ENCODE data around the gene FLNB. TPM values are rescaled to one million over a fixed set of nuclear protein-coding genes. Genes with fewer than 3 reads are reported as not detected.
A peak's percentile ranks its signal among the peaks of the same experiment; 100 is the strongest.

The FLNB gene
- total and polyA plus RNA-seq, 5 donors: 22.9 to 44.9 (median 34.0) TPM

GRCh38 chr3:58071480-58071971, 63.3 kb downstream of the FLNB start:
- no peaks in the 10 kb centered on the region for H3K9me3 ChIP-seq (ENCODE audit: control insufficient read depth, low read length)
- no peaks in the 10 kb centered on the region for H3K27me3 ChIP-seq (ENCODE audit: control insufficient read depth, insufficient read depth)
- H3K27ac ChIP-seq (ENCODE audit: low read length): no peak overlapping the region
- no peak overlapping the region for H3K4me3 ChIP-seq (ENCODE audit: low read length)
- H3K4me1 ChIP-seq (ENCODE audit: control insufficient read depth, insufficient read depth, low read length): peaks cover 8% of the 10 kb centered on the region
- ATAC-seq: no peak
- DNase-seq: no peak
- intact Hi-C loops (cut with DNase I): no loop called here
- WGBS: 70% methylated on average over 7 of the region's 7 CpGs

GRCh38 chr3:58072052-58072762, 64.0 kb downstream of the FLNB start:
- WGBS: 93% methylated on average over 14 of the region's 14 CpGs
- Histone ChIP-seq H3K4me1 (ENCODE audit: control insufficient read depth, insufficient read depth, low read length) (peaks cover 8% of the 10 kb centered on the region), H3K27me3 (ENCODE audit: control insufficient read depth, insufficient read depth) (no peaks in the 10 kb centered on the region), H3K4me3 (ENCODE audit: low read length) (no peak overlapping the region), H3K27ac (ENCODE audit: low read length) (no peak overlapping the region), H3K9me3 (ENCODE audit: control insufficient read depth, low read length) (no peaks in the 10 kb centered on the region)
- ATAC-seq (no peak), DNase-seq (no peak)
- intact Hi-C loops (cut with DNase I): no loop called here

- DNase-seq (no peak), ATAC-seq (no peak)
- no peaks in the 10 kb centered on the region for H3K9me3 ChIP-seq (ENCODE audit: control insufficient read depth, low read length)
- H3K27me3 ChIP-seq (ENCODE audit: control insufficient read depth, insufficient read depth): no peaks in the 10 kb centered on the region
- 82% methylated on average over 3 of the region's 3 CpGs for WGBS
- H3K4me3 ChIP-seq (ENCODE audit: low read length): no peak overlapping the region
- peaks cover 8% of the 10 kb centered on the region for H3K4me1 ChIP-seq (ENCODE audit: control insufficient read depth, insufficient read depth, low read length)
- H3K27ac ChIP-seq (ENCODE audit: low read length): no peak overlapping the region
- intact Hi-C loops (cut with DNase I): no loop called here
Measured at GRCh38 chr3:58072763-58073130, 64.5 kb downstream of the FLNB start.

GRCh38 chr3:58073301-58074108, 65.3 kb downstream of the FLNB start:
- Histone ChIP-seq H3K4me3 (ENCODE audit: low read length) (no peak overlapping the region), H3K27ac (ENCODE audit: low read length) (no peak overlapping the region), H3K9me3 (ENCODE audit: control insufficient read depth, low read length) (no peaks in the 10 kb centered on the region), H3K27me3 (ENCODE audit: control insufficient read depth, insufficient read depth) (no peaks in the 10 kb centered on the region), H3K4me1 (ENCODE audit: control insufficient read depth, insufficient read depth, low read length) (peaks cover 3% of the 10 kb centered on the region)
- no peak for ATAC-seq
- DNase-seq: no peak
- intact Hi-C loops (cut with DNase I): no loop called here
- 63% methylated on average over 8 of the region's 8 CpGs for WGBS

GRCh38 chr3:58074116-58074715, 66.0 kb downstream of the FLNB start:
- no peak for ATAC-seq
- no peaks in the 10 kb centered on the region for H3K4me1 ChIP-seq (ENCODE audit: control insufficient read depth, insufficient read depth, low read length)
- H3K4me3 ChIP-seq (ENCODE audit: low read length): no peak overlapping the region
- no peak overlapping the region for H3K27ac ChIP-seq (ENCODE audit: low read length)
- no peaks in the 10 kb centered on the region for H3K27me3 ChIP-seq (ENCODE audit: control insufficient read depth, insufficient read depth)
- intact Hi-C loops (cut with DNase I): no loop called here
- no peak for DNase-seq
- WGBS: 82% methylated on average over 5 of the region's 5 CpGs
- H3K9me3 ChIP-seq (ENCODE audit: control insufficient read depth, low read length): no peaks in the 10 kb centered on the region

- Histone ChIP-seq H3K9me3 (ENCODE audit: control insufficient read depth, low read length) (no peaks in the 10 kb centered on the region), H3K4me3 (ENCODE audit: low read length) (no peak overlapping the region), H3K27me3 (ENCODE audit: control insufficient read depth, insufficient read depth) (no peaks in the 10 kb centered on the region), H3K4me1 (ENCODE audit: control insufficient read depth, insufficient read depth, low read length) (no peaks in the 10 kb centered on the region), H3K27ac (ENCODE audit: low read length) (no peak overlapping the region)
- ATAC-seq: no peak
- intact Hi-C loops (cut with DNase I): no loop called here
- DNase-seq: no peak
- WGBS: 66% methylated on average over 2 of the region's 2 CpGs
Measured at GRCh38 chr3:58074997-58075396, 66.8 kb downstream of the FLNB start.

GRCh38 chr3:58077596-58078285, 69.5 kb downstream of the FLNB start:
- Histone ChIP-seq H3K4me3 (ENCODE audit: low read length) (no peak overlapping the region), H3K27ac (ENCODE audit: low read length) (no peak overlapping the region), H3K9me3 (ENCODE audit: control insufficient read depth, low read length) (no peaks in the 10 kb centered on the region), H3K4me1 (ENCODE audit: control insufficient read depth, insufficient read depth, low read length) (peaks cover 6% of the 10 kb centered on the region), H3K27me3 (ENCODE audit: control insufficient read depth, insufficient read depth) (no peaks in the 10 kb centered on the region)
- intact Hi-C loops (cut with DNase I): no loop called here
- DNase-seq (no peak), ATAC-seq (no peak)

- intact Hi-C loops (cut with DNase I): no loop called here
- ATAC-seq: no peak
- Histone ChIP-seq H3K27me3 (ENCODE audit: control insufficient read depth, insufficient read depth) (no peaks in the 10 kb centered on the region), H3K4me1 (ENCODE audit: control insufficient read depth, insufficient read depth, low read length) (peaks cover 6% of the 10 kb centered on the region), H3K9me3 (ENCODE audit: control insufficient read depth, low read length) (no peaks in the 10 kb centered on the region), H3K4me3 (ENCODE audit: low read length) (no peak overlapping the region), H3K27ac (ENCODE audit: low read length) (no peak overlapping the region)
- DNase-seq: no peak
- 95% methylated on average over 4 of the region's 4 CpGs for WGBS
Measured at GRCh38 chr3:58078610-58079009, 70.4 kb downstream of the FLNB start.

- Histone ChIP-seq H3K27ac (ENCODE audit: low read length) (no peak overlapping the region), H3K27me3 (ENCODE audit: control insufficient read depth, insufficient read depth) (no peaks in the 10 kb centered on the region), H3K4me3 (ENCODE audit: low read length) (no peak overlapping the region), H3K9me3 (ENCODE audit: control insufficient read depth, low read length) (no peaks in the 10 kb centered on the region), H3K4me1 (ENCODE audit: control insufficient read depth, insufficient read depth, low read length) (peaks cover 6% of the 10 kb centered on the region)
- intact Hi-C loops (cut with DNase I): no loop called here
- no peak for ATAC-seq
- no peak for DNase-seq
- 92% methylated on average over 9 of the region's 9 CpGs for WGBS
Measured at GRCh38 chr3:58079773-58080172, 71.6 kb downstream of the FLNB start.

GRCh38 chr3:58082047-58082446, 73.8 kb downstream of the FLNB start:
- Histone ChIP-seq H3K4me1 (ENCODE audit: control insufficient read depth, insufficient read depth, low read length) (peaks cover 6% of the 10 kb centered on the region), H3K4me3 (ENCODE audit: low read length) (no peak overlapping the region), H3K9me3 (ENCODE audit: control insufficient read depth, low read length) (no peaks in the 10 kb centered on the region), H3K27ac (ENCODE audit: low read length) (peak overlapping the region; percentile 65), H3K27me3 (ENCODE audit: control insufficient read depth, insufficient read depth) (no peaks in the 10 kb centered on the region)
- intact Hi-C loops (cut with DNase I): no loop called here
- 43% methylated on average over 7 of the region's 7 CpGs for WGBS
- ATAC-seq (peak; percentile 67 to 83), DNase-seq (peak in 1 of 3 donors; percentile 57)

- Histone ChIP-seq H3K4me1 (ENCODE audit: control insufficient read depth, insufficient read depth, low read length) (peaks cover 6% of the 10 kb centered on the region), H3K27me3 (ENCODE audit: control insufficient read depth, insufficient read depth) (no peaks in the 10 kb centered on the region), H3K4me3 (ENCODE audit: low read length) (no peak overlapping the region), H3K9me3 (ENCODE audit: control insufficient read depth, low read length) (no peaks in the 10 kb centered on the region), H3K27ac (ENCODE audit: low read length) (no peak overlapping the region)
- intact Hi-C loops (cut with DNase I): no loop called here
- ATAC-seq (peak; percentile 47 to 64), DNase-seq (no peak)
- WGBS: 65% methylated on average over 4 of the region's 4 CpGs
Measured at GRCh38 chr3:58084166-58084565, 75.9 kb downstream of the FLNB start.

All from right cardiac atrium (tissue), 5 donors.